Suprapubic skin (tissue), 4 donors: ENCODE data around the gene ADAMTS13.

Experiments used
- EP300 ChIP-seq: sonication (generic); formaldehyde crosslinking; IDR thresholded peaks from one replicate; pipeline ENCODE4 v1.6.1; 2017; ENCODE audit warnings: antibody characterized with exemption
- POLR2AphosphoS5 ChIP-seq, 3 donors: sonication (generic); formaldehyde crosslinking; IDR thresholded peaks; one replicate each; pipeline ENCODE4 v1.6.1; 2017; ENCODE audit warnings: antibody characterized with exemption in 3 of 3
- TF ChIP-seq, protein P1 (sequence below), 2 donors: fragments of 200-600 bp in 1 of 2; fragments of 450-650 bp in 1 of 2; sonication (generic) in 1 of 2; IDR thresholded peaks; one replicate each; pipeline ENCODE4 v1.5.1; 2016 to 2019; ENCODE audit warnings: antibody characterized with exemption in 2 of 2, mild to moderate bottlenecking in 1 of 2, moderate library complexity in 1 of 2

DNA sequence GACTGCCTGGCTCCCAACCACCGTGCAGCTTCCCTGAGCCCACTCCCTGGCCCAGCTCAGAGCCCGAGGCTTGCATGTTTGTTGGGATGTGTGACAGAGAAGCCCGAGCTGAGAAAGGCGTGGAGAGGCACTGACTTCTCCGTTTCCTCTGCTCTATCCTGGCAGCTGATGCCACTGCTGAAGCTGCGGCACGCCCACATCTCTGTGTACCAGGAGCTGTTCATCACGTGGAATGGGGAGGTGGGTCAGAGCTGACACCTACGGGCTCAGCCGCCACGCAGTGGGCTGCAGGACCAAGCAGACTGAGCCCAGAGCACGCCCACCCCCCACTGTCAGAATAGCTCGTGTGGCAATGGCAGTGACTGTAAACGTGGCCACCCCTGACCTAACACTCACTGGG is 36.7 kb upstream of the ADAMTS13 start:
- TF ChIP-seq EP300 (no peak), POLR2AphosphoS5 (IDR thresholded peaks at IDR 0.05) (no peak)
- TF ChIP-seq, protein P1, sequence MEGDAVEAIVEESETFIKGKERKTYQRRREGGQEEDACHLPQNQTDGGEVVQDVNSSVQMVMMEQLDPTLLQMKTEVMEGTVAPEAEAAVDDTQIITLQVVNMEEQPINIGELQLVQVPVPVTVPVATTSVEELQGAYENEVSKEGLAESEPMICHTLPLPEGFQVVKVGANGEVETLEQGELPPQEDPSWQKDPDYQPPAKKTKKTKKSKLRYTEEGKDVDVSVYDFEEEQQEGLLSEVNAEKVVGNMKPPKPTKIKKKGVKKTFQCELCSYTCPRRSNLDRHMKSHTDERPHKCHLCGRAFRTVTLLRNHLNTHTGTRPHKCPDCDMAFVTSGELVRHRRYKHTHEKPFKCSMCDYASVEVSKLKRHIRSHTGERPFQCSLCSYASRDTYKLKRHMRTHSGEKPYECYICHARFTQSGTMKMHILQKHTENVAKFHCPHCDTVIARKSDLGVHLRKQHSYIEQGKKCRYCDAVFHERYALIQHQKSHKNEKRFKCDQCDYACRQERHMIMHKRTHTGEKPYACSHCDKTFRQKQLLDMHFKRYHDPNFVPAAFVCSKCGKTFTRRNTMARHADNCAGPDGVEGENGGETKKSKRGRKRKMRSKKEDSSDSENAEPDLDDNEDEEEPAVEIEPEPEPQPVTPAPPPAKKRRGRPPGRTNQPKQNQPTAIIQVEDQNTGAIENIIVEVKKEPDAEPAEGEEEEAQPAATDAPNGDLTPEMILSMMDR (IDR thresholded peaks at IDR 0.05), result no peak
